ENCODE data around the gene MCM8.

The MCM8 gene

GRCh38 chr20:5973971-5974370 lies 23.5 kb downstream of the MCM8 start:
- H3K9me3 Mint-ChIP-seq: no peaks in the 10 kb centered on the region
- H3K27ac Mint-ChIP-seq: no peak overlapping the region
- peaks cover 75% of the 10 kb centered on the region for H3K36me3 Mint-ChIP-seq (ENCODE audit: low read depth)
- H3K27me3 Mint-ChIP-seq: no peaks in the 10 kb centered on the region
- H3K4me3 Mint-ChIP-seq: no peak overlapping the region
- H3K4me1 Mint-ChIP-seq (ENCODE audit: low read depth): no peaks in the 10 kb centered on the region

- no peak overlapping the region for H3K4me3 Mint-ChIP-seq
- H3K27ac Mint-ChIP-seq: no peak overlapping the region
- H3K4me1 Mint-ChIP-seq (ENCODE audit: low read depth): no peaks in the 10 kb centered on the region
- peaks cover 75% of the 10 kb centered on the region for H3K36me3 Mint-ChIP-seq (ENCODE audit: low read depth)
- no peaks in the 10 kb centered on the region for H3K27me3 Mint-ChIP-seq
- no peaks in the 10 kb centered on the region for H3K9me3 Mint-ChIP-seq
Observed at GRCh38 chr20:5974531-5974930, 24.1 kb downstream of the MCM8 start.

DNA sequence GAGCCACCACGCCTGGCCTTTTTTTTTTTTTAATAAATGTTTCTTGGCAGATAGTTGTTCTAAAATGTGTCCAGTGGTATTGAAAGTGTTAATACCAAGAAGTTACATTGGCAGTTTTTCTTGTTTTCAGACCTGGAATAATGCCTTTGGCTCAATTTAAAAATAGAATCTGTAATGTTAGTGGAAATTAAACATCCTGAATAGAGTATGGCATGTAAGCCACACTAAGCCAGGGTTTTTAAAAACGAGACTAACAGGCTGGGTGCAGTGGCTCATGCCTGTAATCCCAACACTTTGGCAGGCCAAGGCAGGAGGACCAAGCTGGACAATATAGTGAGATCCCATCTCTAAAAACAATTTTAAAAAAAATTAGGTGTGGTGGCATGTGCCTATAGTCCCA lies 25.3 kb downstream of the MCM8 start:
- H3K27ac Mint-ChIP-seq: no peak overlapping the region
- H3K9me3 Mint-ChIP-seq: no peaks in the 10 kb centered on the region
- H3K36me3 Mint-ChIP-seq (ENCODE audit: low read depth): peaks cover 75% of the 10 kb centered on the region
- no peaks in the 10 kb centered on the region for H3K4me1 Mint-ChIP-seq (ENCODE audit: low read depth)
- H3K27me3 Mint-ChIP-seq: no peaks in the 10 kb centered on the region
- no peak overlapping the region for H3K4me3 Mint-ChIP-seq

GRCh38 chr20:5977223-5977622 lies 26.8 kb downstream of the MCM8 start:
- H3K36me3 Mint-ChIP-seq (ENCODE audit: low read depth): peaks cover 74% of the 10 kb centered on the region
- no peak overlapping the region for H3K4me3 Mint-ChIP-seq
- H3K27me3 Mint-ChIP-seq: no peaks in the 10 kb centered on the region
- no peaks in the 10 kb centered on the region for H3K4me1 Mint-ChIP-seq (ENCODE audit: low read depth)
- H3K27ac Mint-ChIP-seq: no peak overlapping the region
- H3K9me3 Mint-ChIP-seq: no peaks in the 10 kb centered on the region

DNA sequence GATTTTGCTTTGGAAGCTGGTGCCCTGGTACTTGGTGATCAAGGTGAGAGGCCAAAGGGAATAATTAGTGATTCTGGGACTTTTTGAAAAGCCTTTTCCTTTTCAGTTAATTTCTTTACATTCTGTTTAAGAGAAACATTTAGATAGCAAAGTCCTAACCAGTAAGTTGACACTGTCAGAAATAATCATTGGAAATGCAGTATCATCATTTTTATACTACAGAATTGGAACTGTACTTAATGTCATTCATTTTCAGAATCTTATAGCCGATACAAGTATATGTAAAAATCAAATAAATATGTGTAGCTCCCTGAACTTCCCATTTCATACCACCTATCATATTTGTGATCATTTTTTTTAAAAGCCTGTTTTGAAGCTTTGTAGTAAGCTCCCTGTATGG lies 27.5 kb downstream of the MCM8 start:
- Mint-ChIP-seq H3K36me3 (ENCODE audit: low read depth) (peaks cover 72% of the 10 kb centered on the region), H3K4me3 (no peak overlapping the region), H3K9me3 (no peaks in the 10 kb centered on the region), H3K27me3 (no peaks in the 10 kb centered on the region), H3K4me1 (ENCODE audit: low read depth) (no peaks in the 10 kb centered on the region), H3K27ac (no peak overlapping the region)

GRCh38 chr20:5979801-5980200 lies 29.3 kb downstream of the MCM8 start:
- peaks cover 70% of the 10 kb centered on the region for H3K36me3 Mint-ChIP-seq (ENCODE audit: low read depth)
- no peak overlapping the region for H3K4me3 Mint-ChIP-seq
- H3K9me3 Mint-ChIP-seq: no peaks in the 10 kb centered on the region
- H3K27me3 Mint-ChIP-seq: no peaks in the 10 kb centered on the region
- no peaks in the 10 kb centered on the region for H3K4me1 Mint-ChIP-seq (ENCODE audit: low read depth)
- H3K27ac Mint-ChIP-seq: no peak overlapping the region

DNA sequence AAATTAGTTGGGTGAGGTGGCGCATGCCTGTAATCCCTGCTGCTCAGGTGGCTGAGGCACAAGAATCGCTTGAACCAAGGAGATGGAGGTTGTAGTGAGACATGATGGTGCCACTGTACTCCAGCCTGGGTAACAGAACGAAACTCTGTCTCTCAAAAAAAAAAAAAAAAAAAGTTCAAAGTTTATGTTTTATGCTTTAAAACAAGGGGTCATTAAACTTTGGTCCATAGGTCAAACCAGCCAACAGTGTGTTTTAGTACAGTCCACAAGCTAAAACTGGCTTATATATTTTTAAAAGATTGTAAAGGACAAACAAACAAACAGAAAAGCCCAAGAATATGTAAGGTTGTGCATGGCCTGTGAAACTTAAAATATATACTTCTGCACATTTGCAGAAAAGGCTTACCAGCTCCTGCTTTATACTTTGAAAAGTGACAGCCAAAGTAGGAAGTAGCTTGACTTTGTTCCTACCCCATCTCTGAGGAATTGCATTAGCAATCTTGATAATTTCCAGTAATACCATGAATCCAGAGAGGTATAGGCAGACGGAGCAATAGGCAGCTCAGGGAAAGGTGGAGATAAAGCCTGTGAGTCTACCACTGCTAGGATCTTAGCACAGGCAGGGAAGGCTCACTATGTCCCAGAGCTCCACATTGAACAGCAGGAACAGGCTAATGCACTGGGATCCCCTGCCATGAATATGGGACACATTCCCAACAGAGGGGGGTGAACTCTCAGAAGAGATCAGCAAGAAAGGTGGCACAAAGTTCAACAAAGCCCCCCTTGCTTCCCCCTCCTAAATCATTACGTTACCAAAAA lies 30.5 kb downstream of the MCM8 start:
- H3K4me3 Mint-ChIP-seq: no peak overlapping the region
- H3K9me3 Mint-ChIP-seq: no peaks in the 10 kb centered on the region
- peaks cover 70% of the 10 kb centered on the region for H3K36me3 Mint-ChIP-seq (ENCODE audit: low read depth)
- H3K27me3 Mint-ChIP-seq: no peaks in the 10 kb centered on the region
- no peaks in the 10 kb centered on the region for H3K4me1 Mint-ChIP-seq (ENCODE audit: low read depth)
- H3K27ac Mint-ChIP-seq: no peak overlapping the region

DNA sequence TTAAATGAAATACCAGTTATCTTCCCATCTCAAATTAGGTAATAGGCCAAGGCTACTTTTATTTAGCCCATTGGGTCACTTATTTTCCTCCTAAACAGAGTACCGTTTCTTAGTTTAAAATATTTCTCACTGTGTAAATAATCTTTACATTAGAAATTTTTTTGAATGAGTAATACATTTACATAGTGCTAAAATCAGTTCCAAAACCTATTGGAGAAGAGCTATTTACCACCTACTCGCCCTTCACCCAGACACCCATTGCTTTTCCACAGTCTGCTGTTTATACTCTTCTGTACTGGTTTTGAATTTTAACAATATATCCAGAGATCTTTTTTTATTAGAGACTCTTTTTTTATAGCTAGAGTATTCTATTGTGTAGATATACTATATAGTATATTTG lies 36.9 kb downstream of the MCM8 start:
- no peak overlapping the region for H3K4me3 Mint-ChIP-seq
- H3K27me3 Mint-ChIP-seq: no peaks in the 10 kb centered on the region
- peaks cover 68% of the 10 kb centered on the region for H3K36me3 Mint-ChIP-seq (ENCODE audit: low read depth)
- H3K9me3 Mint-ChIP-seq: no peaks in the 10 kb centered on the region
- H3K4me1 Mint-ChIP-seq (ENCODE audit: low read depth): no peaks in the 10 kb centered on the region
- H3K27ac Mint-ChIP-seq: no peak overlapping the region

DNA sequence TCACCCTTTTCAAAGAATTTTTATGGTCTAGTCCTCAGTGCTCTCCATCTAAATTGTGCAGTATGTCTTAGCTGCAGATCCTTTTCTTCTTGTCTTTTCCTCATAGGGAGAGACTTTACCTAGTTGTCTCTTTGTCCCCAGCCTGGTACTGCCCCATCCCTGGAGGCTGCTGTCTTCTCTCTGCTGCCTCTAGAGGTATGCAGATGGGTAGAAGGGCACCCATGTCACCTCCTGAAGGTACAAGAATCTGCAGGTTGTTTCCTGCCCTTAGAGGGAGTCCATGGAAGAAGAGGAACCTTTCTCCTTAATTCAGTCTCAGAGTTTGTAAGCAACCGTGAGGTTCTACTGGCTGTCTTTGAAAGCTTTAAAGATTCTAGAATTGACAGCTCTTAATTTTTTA lies 39.1 kb downstream of the MCM8 start:
- Mint-ChIP-seq H3K27me3 (no peaks in the 10 kb centered on the region), H3K36me3 (ENCODE audit: low read depth) (peaks cover 64% of the 10 kb centered on the region), H3K27ac (no peak overlapping the region), H3K9me3 (no peaks in the 10 kb centered on the region), H3K4me1 (ENCODE audit: low read depth) (no peaks in the 10 kb centered on the region), H3K4me3 (no peak overlapping the region)

GRCh38 chr20:5990946-5991345 lies 40.5 kb downstream of the MCM8 start:
- Mint-ChIP-seq H3K4me1 (ENCODE audit: low read depth) (peaks cover 5% of the 10 kb centered on the region), H3K36me3 (ENCODE audit: low read depth) (peaks cover 66% of the 10 kb centered on the region), H3K9me3 (no peaks in the 10 kb centered on the region), H3K27ac (no peak overlapping the region), H3K27me3 (no peaks in the 10 kb centered on the region), H3K4me3 (no peak overlapping the region)

DNA sequence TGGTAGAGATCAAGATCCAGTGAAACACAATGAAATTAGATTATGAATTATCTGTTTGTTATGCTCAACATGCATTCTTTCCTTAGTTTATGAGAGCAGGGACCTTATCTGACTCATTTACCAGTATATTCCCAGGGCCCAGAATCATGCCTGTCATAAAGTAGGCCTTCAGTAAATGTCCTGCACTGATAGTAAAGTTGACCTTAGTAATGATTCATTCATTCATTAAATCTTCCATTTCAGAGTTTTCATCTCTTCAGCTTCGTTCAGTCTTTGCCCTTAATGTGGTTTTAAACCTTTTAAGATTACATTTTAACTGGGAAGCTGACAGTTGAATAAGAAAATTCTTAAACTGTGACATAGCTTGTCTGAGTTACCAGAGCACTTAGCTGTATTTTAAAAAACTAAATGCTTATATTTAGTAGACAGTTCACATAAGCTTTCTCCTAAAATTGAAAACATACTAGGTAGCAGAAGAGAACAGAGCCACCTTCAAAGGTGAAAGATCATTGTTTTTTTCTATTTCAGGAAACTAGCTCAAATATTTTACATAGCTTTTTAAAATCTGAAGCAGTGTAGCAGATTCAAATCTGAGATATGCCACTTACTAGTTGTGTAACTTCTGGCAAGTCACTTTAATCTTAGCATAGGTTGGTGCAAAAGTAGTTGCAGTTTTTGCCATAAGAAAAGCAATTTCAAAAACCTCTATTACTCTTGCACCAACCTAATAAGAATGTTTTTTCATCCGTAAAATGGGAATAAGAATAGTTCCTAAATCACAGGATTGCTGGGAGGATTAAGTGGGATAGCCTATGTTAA lies 41.4 kb downstream of the MCM8 start:
- Mint-ChIP-seq H3K9me3 (no peaks in the 10 kb centered on the region), H3K27me3 (no peaks in the 10 kb centered on the region), H3K27ac (no peak overlapping the region), H3K4me3 (no peak overlapping the region), H3K36me3 (ENCODE audit: low read depth) (peaks cover 62% of the 10 kb centered on the region), H3K4me1 (ENCODE audit: low read depth) (peaks cover 14% of the 10 kb centered on the region)

DNA sequence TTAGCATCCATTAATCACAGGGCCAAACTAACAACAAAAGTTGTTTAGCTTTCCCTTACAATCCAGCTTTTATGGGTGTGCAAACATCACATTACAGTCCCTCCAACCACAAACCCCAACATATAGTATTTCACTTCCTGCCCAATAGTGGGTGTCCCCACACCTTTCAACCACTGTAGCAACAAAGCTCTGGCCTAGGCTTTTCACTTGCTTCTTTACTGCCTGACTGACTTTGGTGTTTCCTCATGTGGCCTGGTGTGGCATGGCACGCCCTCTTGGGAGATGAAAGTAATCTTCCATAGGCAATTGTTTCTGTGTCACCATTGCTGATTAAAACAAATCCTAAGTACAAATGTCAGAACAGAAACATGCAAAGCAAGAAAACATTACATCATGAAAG lies 46.3 kb downstream of the MCM8 start:
- Mint-ChIP-seq H3K27me3 (no peaks in the 10 kb centered on the region), H3K4me3 (no peak overlapping the region), H3K36me3 (ENCODE audit: low read depth) (peaks cover 47% of the 10 kb centered on the region), H3K9me3 (no peaks in the 10 kb centered on the region), H3K27ac (peak overlapping the region; percentile 29), H3K4me1 (ENCODE audit: low read depth) (peaks cover 20% of the 10 kb centered on the region)

GRCh38 chr20:5999783-6000182 lies 49.3 kb downstream of the MCM8 start:
- Mint-ChIP-seq H3K27me3 (no peaks in the 10 kb centered on the region), H3K9me3 (no peaks in the 10 kb centered on the region), H3K4me3 (no peak overlapping the region), H3K27ac (no peak overlapping the region), H3K4me1 (ENCODE audit: low read depth) (peaks cover 24% of the 10 kb centered on the region), H3K36me3 (ENCODE audit: low read depth) (peaks cover 36% of the 10 kb centered on the region)

DNA sequence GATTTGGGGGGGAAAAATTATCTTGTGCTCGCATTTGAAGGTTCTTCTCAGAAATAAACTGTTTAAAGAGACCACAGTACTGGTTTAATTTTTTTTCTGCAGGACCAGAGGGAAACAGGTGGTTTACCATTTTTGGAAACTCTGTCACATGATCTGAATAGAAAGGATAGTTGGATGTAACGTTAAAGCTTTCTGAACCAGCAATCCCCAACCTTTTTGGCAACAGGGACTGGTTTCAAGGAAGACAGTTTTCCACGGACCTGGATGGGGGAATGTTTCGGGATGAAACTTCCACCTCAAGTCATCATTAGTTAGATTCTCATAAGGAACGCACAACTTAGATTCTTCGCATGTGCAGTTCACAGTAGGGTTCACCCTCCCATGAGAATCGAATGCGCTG lies 50.4 kb downstream of the MCM8 start:
- Mint-ChIP-seq H3K27me3 (no peaks in the 10 kb centered on the region), H3K4me3 (no peak overlapping the region), H3K4me1 (ENCODE audit: low read depth) (peaks cover 24% of the 10 kb centered on the region), H3K36me3 (ENCODE audit: low read depth) (peaks cover 26% of the 10 kb centered on the region), H3K9me3 (no peaks in the 10 kb centered on the region), H3K27ac (no peak overlapping the region)

- H3K4me3 Mint-ChIP-seq: peak overlapping the region; percentile 97
- H3K27ac Mint-ChIP-seq: peak overlapping the region; percentile 94
- no peaks in the 10 kb centered on the region for H3K9me3 Mint-ChIP-seq
- peaks cover 31% of the 10 kb centered on the region for H3K4me1 Mint-ChIP-seq (ENCODE audit: low read depth)
- peaks cover 19% of the 10 kb centered on the region for H3K36me3 Mint-ChIP-seq (ENCODE audit: low read depth)
- H3K27me3 Mint-ChIP-seq: no peaks in the 10 kb centered on the region
Observed at GRCh38 chr20:6006603-6006949, 56.1 kb downstream of the MCM8 start.

All from stimulated activated naive CD8-positive, alpha-beta T cell treated with anti-CD3 and anti-CD28 coated beads, Interleukin-15, Interleukin-2, amounts not matched to agents 100 ng/mL and 50 ng/mL, for 24 hours (primary cell).